ENCODE results near the gene ZMIZ1.

Gene ZMIZ1

GRCh38 chr10:79053081-79053434 lies 15.7 kb upstream of the ZMIZ1 start:
- H3K27me3 ChIP-seq (replicated peaks): no peaks in the 10 kb centered on the region
- no peak overlapping the region for H3K4me3 ChIP-seq (ENCODE audit: low read depth, low read length)
- no peak for DNase-seq
- in situ Hi-C loops (cut with HindIII; ENCODE audit: low pct_ligation_motif_present, low sequenced_read_pairs): no loop called here
- no peak overlapping the region for H3K27ac ChIP-seq
- TF ChIP-seq CTCF (IDR thresholded peaks at IDR 0.05; ENCODE audit: low read depth, low read length, missing control alignments): no peak
- H3K36me3 ChIP-seq (replicated peaks): no peaks in the 10 kb centered on the region

GRCh38 chr10:79053481-79054202 lies 15.1 kb upstream of the ZMIZ1 start:
- Histone ChIP-seq H3K27ac (no peak overlapping the region), H3K27me3 (replicated peaks) (no peaks in the 10 kb centered on the region), H3K36me3 (replicated peaks) (no peaks in the 10 kb centered on the region), H3K4me3 (ENCODE audit: low read depth, low read length) (no peak overlapping the region)
- peak; percentile 3 for TF ChIP-seq CTCF (IDR thresholded peaks at IDR 0.05; ENCODE audit: low read depth, low read length, missing control alignments)
- in situ Hi-C loops (cut with HindIII; ENCODE audit: low pct_ligation_motif_present, low sequenced_read_pairs): no loop called here
- DNase-seq: no peak

- no peak for TF ChIP-seq CTCF (IDR thresholded peaks at IDR 0.05; ENCODE audit: low read depth, low read length, missing control alignments)
- Histone ChIP-seq H3K4me3 (ENCODE audit: low read depth, low read length) (no peak overlapping the region), H3K27me3 (replicated peaks) (no peaks in the 10 kb centered on the region), H3K36me3 (replicated peaks) (no peaks in the 10 kb centered on the region), H3K27ac (no peak overlapping the region)
- DNase-seq: no peak
- in situ Hi-C loops (cut with HindIII; ENCODE audit: low pct_ligation_motif_present, low sequenced_read_pairs): no loop called here
Measured at GRCh38 chr10:79054203-79055099, 14.3 kb upstream of the ZMIZ1 start.

- H3K27me3 ChIP-seq (replicated peaks): no peaks in the 10 kb centered on the region
- no peak for TF ChIP-seq CTCF (IDR thresholded peaks at IDR 0.05; ENCODE audit: low read depth, low read length, missing control alignments)
- DNase-seq: no peak
- in situ Hi-C loops (cut with HindIII; ENCODE audit: low pct_ligation_motif_present, low sequenced_read_pairs): no loop called here
- H3K36me3 ChIP-seq (replicated peaks): no peaks in the 10 kb centered on the region
- H3K4me3 ChIP-seq (ENCODE audit: low read depth, low read length): no peak overlapping the region
- H3K27ac ChIP-seq: no peak overlapping the region
Measured at GRCh38 chr10:79055100-79055782, 13.5 kb upstream of the ZMIZ1 start.

- no peaks in the 10 kb centered on the region for H3K27me3 ChIP-seq (replicated peaks)
- no peak for DNase-seq
- H3K4me3 ChIP-seq (ENCODE audit: low read depth, low read length): no peak overlapping the region
- no peak overlapping the region for H3K27ac ChIP-seq
- no peak for TF ChIP-seq CTCF (IDR thresholded peaks at IDR 0.05; ENCODE audit: low read depth, low read length, missing control alignments)
- H3K36me3 ChIP-seq (replicated peaks): no peaks in the 10 kb centered on the region
- in situ Hi-C loops (cut with HindIII; ENCODE audit: low pct_ligation_motif_present, low sequenced_read_pairs): no loop called here
Measured at GRCh38 chr10:79055892-79056291, 12.9 kb upstream of the ZMIZ1 start.

Data from brain microvascular endothelial cell (primary cell).